ENCODE measurements around the gene MCUR1. TPM values are rescaled to one million over a fixed set of nuclear protein-coding genes. Genes with fewer than 3 reads are reported as not detected.

Gene MCUR1
- total and polyA plus RNA-seq, 10 of the 15 experiments (the other 5 are each of a cell fraction or from before 2014, with no cell fraction given): 4.4 to 43.9 (median 18.3) TPM

DNA sequence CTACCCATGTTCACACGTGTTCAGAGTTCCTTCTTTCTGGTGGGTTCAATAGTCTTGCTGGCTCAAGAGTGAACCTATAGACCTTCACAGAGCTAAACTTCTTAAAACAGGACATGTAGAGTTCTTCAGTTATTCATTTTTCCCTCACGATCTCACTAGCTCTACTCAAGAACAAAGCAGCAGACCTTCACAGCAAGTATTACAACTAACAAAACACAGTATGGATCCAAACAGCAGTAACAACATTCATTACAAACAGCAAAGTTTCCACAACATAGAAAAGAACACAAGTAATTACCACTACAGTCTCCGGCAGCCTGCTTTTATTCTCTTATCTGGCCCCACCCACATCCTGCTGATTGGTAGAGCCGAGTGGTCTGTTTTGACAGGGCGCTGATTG lies 39.5 kb upstream of the MCUR1 start:
- in situ Hi-C loops (cut with MboI): no loop called here
- CTCF ChIA-PET: interaction anchor here (0.7 to 1.4 kb wide), 4 partner anchors 55 to 287 kb away, joined by 3 to 4 read pairs (median 3); no protein-coding TSS in a partner anchor

More for the DNA sequence above, 39.5 kb upstream of the MCUR1 start:
- no peak for ATAC-seq
- intact Hi-C loops (cut with micrococcal nuclease; ENCODE audit: unreplicated experiment): no loop called here
- Histone ChIP-seq H4K20me1 (ENCODE audit: control insufficient read depth, insufficient read depth) (no peaks in the 10 kb centered on the region), H3K9me3 (replicated peaks; ENCODE audit: control insufficient read depth, insufficient read depth, low read length) (no peaks in the 10 kb centered on the region; the same call in 2 of the 3 replicates), H3K4me3 (no peak overlapping the region), H3K9ac (ENCODE audit: control insufficient read depth, insufficient read depth, low read length) (no peak overlapping the region), H3K4me2 (ENCODE audit: control insufficient read depth, insufficient read depth) (no peak overlapping the region), H3K36me3 (ENCODE audit: control insufficient read depth in 2 of 2, insufficient read depth in 2 of 2, low read length in 1 of 2) (no peaks in the 10 kb centered on the region), H3K79me2 (ENCODE audit: control insufficient read depth, insufficient read depth, low read length) (no peaks in the 10 kb centered on the region), H2AFZ (ENCODE audit: control insufficient read depth, low read depth, low read length) (no peak overlapping the region), H3K4me1 (ENCODE audit: control insufficient read depth, insufficient read depth, low read length) (no peaks in the 10 kb centered on the region), H3K27ac (ENCODE audit: control insufficient read depth, insufficient read depth) (no peak overlapping the region), H3K27me3 (replicated peaks in 1 of 2; ENCODE audit: control insufficient read depth in 2 of 2, insufficient read depth in 2 of 2, low read length in 1 of 2) (peaks cover 0 to 3% of the 10 kb centered on the region in 2 experiments; a peak in 2 of 4 replicates)
- TF ChIP-seq YBX1 (IDR thresholded peaks at IDR 0.05): no peak
- no peak for TF ChIP-seq MTA2 (IDR thresholded peaks at IDR 0.05; ENCODE audit: low read depth)
- no peak for TF ChIP-seq MEF2A (IDR thresholded peaks at IDR 0.05; ENCODE audit: insufficient read depth, low read depth, low read length)
- no peak for TF ChIP-seq POLR2AphosphoS2 (IDR thresholded peaks at IDR 0.05; ENCODE audit: low read depth, low read length)
- TF ChIP-seq SP1 (IDR thresholded peaks at IDR 0.05; ENCODE audit: low read depth, low read length): no peak
- TF ChIP-seq, protein P1, sequence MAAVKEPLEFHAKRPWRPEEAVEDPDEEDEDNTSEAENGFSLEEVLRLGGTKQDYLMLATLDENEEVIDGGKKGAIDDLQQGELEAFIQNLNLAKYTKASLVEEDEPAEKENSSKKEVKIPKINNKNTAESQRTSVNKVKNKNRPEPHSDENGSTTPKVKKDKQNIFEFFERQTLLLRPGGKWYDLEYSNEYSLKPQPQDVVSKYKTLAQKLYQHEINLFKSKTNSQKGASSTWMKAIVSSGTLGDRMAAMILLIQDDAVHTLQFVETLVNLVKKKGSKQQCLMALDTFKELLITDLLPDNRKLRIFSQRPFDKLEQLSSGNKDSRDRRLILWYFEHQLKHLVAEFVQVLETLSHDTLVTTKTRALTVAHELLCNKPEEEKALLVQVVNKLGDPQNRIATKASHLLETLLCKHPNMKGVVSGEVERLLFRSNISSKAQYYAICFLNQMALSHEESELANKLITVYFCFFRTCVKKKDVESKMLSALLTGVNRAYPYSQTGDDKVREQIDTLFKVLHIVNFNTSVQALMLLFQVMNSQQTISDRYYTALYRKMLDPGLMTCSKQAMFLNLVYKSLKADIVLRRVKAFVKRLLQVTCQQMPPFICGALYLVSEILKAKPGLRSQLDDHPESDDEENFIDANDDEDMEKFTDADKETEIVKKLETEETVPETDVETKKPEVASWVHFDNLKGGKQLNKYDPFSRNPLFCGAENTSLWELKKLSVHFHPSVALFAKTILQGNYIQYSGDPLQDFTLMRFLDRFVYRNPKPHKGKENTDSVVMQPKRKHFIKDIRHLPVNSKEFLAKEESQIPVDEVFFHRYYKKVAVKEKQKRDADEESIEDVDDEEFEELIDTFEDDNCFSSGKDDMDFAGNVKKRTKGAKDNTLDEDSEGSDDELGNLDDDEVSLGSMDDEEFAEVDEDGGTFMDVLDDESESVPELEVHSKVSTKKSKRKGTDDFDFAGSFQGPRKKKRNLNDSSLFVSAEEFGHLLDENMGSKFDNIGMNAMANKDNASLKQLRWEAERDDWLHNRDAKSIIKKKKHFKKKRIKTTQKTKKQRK (IDR thresholded peaks at IDR 0.05; ENCODE audit: low read depth, low read length): no peak
- TF ChIP-seq, protein P2, sequence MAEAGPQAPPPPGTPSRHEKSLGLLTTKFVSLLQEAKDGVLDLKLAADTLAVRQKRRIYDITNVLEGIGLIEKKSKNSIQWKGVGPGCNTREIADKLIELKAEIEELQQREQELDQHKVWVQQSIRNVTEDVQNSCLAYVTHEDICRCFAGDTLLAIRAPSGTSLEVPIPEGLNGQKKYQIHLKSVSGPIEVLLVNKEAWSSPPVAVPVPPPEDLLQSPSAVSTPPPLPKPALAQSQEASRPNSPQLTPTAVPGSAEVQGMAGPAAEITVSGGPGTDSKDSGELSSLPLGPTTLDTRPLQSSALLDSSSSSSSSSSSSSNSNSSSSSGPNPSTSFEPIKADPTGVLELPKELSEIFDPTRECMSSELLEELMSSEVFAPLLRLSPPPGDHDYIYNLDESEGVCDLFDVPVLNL (IDR thresholded peaks at IDR 0.05; ENCODE audit: low read depth, low read length): no peak
- no peak for TF ChIP-seq NFYB (IDR thresholded peaks at IDR 0.05; ENCODE audit: insufficient read depth, low read depth, low read length)
- TF ChIP-seq EZH2 (IDR thresholded peaks at IDR 0.05; ENCODE audit: borderline replicate concordance, control insufficient read depth, low read depth, low read length): no peak
- TF ChIP-seq, protein P3, sequence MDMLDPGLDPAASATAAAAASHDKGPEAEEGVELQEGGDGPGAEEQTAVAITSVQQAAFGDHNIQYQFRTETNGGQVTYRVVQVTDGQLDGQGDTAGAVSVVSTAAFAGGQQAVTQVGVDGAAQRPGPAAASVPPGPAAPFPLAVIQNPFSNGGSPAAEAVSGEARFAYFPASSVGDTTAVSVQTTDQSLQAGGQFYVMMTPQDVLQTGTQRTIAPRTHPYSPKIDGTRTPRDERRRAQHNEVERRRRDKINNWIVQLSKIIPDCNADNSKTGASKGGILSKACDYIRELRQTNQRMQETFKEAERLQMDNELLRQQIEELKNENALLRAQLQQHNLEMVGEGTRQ (IDR thresholded peaks at IDR 0.05; ENCODE audit: borderline replicate concordance, low read depth, low read length): no peak
- WGBS (ENCODE audit: insufficient coverage, insufficient replicate concordance, low lambda C conversion rate, missing lambda C conversion rate): 66% methylated on average over 5 of the region's 5 CpGs
- RAD21 ChIA-PET (ENCODE audit: unreplicated experiment): no interaction called here
- POLR2A ChIA-PET: no interaction called here
- BruUV-seq (replicated peaks): no TSS peak
- SMC1A ChIA-PET (ENCODE audit: uncharacterized antibody, unreplicated experiment): interaction anchor here (0.7 to 1.1 kb wide), 3 partner anchors 16 to 53 kb away, joined by 3 read pairs; no protein-coding TSS in a partner anchor
- no peak for FAIRE-seq
- no peak for DNase-seq (ENCODE audit: low read depth, low spot score)

All from GM12878 (cell line).